ENCODE results near the gene PSMA4. TPM values are rescaled to one million over a fixed set of nuclear protein-coding genes. Genes with fewer than 3 reads are reported as not detected.

The PSMA4 gene
- total RNA-seq, 1 experiment from 2014 or later, result 294 TPM

- Histone ChIP-seq H3K79me2 (ENCODE audit: insufficient read depth, low read length) (peaks cover 49% of the 10 kb centered on the region), H3K27me3 (ENCODE audit: insufficient read depth, low read length) (no peaks in the 10 kb centered on the region), H3K27ac (ENCODE audit: low read depth, low read length) (no peak overlapping the region), H3K36me3 (ENCODE audit: control insufficient read depth in 1 of 2, insufficient read depth in 2 of 2, low read length in 2 of 2) (peaks cover 44 to 57% of the 10 kb centered on the region in 2 experiments), H3K4me3 (replicated peaks in 1 of 2; ENCODE audit: low read depth in 1 of 2, low read length in 2 of 2) (no peak overlapping the region), H3K4me1 (ENCODE audit: control insufficient read depth in 1 of 2, insufficient read depth in 2 of 2, low read length in 2 of 2) (peaks cover 5 to 14% of the 10 kb centered on the region in 2 experiments; a peak in 3 of 4 replicates), H3K9me3 (ENCODE audit: control insufficient read depth in 1 of 2, insufficient read depth in 1 of 2, low read depth in 1 of 2, low read length in 2 of 2) (no peaks in the 10 kb centered on the region), H2AFZ (ENCODE audit: low read depth, low read length, poor library complexity, severe bottlenecking) (no peak overlapping the region), H3K9ac (ENCODE audit: low read length) (no peak overlapping the region), H3K9me2 (ENCODE audit: insufficient read depth) (no peaks in the 10 kb centered on the region), H3K4me2 (ENCODE audit: low read length) (no peak overlapping the region), H4K20me1 (ENCODE audit: insufficient read depth) (no peaks in the 10 kb centered on the region)
- ChIA-PET CTCF (interaction anchor here (1.1 kb wide), 1 partner anchor 23 kb away, joined by 3 read pairs; the partner anchor contains the start of gene CHRNA5), RAD21 (ENCODE audit: low non-redundant PET in 1 of 2, low total read pairs in 2 of 2, uncharacterized antibody in 2 of 2, unreplicated experiment in 2 of 2) (no interaction called here), POLR2A (no interaction called here)
- ATAC-seq, result no peak
- intact Hi-C loops (cut with micrococcal nuclease), result loop anchor here (5.0 kb wide), 1 partner anchor 35 kb away; the partner anchor contains the start of gene HYKK
- TF ChIP-seq SIN3A (IDR thresholded peaks at IDR 0.05; ENCODE audit: low read depth), result no peak
- no peak for TF ChIP-seq POLR2A (IDR thresholded peaks at IDR 0.05; ENCODE audit: borderline replicate concordance, extremely low read depth, insufficient read depth, insufficient read length)
- no peak for TF ChIP-seq ZNF274 (IDR thresholded peaks at IDR 0.05; ENCODE audit: low read depth, low read length)
- no peak for TF ChIP-seq ZFX (IDR thresholded peaks at IDR 0.05)
- DNase-seq (ENCODE audit: low read depth, low spot score), result no peak
- BruUV-seq (replicated peaks), result no TSS peak
Observed at GRCh38 chr15:78542647-78543046, 2.4 kb downstream of the PSMA4 start.

DNA sequence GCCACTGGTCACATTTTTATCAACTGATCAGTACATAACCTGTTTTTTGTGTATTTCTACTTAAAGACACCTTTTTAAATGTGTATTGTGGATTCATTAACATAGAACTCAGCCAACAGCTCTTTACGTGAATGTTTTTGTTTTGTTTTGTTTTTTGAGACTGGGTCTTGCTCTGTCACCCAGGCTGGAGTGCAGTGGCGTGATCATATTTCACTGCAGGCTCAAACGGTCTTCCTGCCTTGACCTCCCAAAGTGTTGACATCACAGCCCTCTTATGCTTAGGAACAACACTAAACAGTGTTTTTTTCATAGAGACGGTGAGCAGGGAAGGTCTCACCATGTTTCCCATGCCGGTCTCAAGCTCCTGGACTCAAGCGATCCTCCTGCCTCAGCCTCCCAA, 9.9 kb downstream of the PSMA4 start:
- Histone ChIP-seq H3K4me1 (ENCODE audit: control insufficient read depth in 1 of 2, insufficient read depth in 2 of 2, low read length in 2 of 2) (no peaks in the 10 kb centered on the region), H2AFZ (ENCODE audit: low read depth, low read length, poor library complexity, severe bottlenecking) (no peak overlapping the region), H3K79me2 (ENCODE audit: insufficient read depth, low read length) (peaks cover 3% of the 10 kb centered on the region), H3K27me3 (ENCODE audit: insufficient read depth, low read length) (no peaks in the 10 kb centered on the region), H3K9me2 (ENCODE audit: insufficient read depth) (no peaks in the 10 kb centered on the region), H3K4me2 (ENCODE audit: low read length) (no peak overlapping the region), H3K9me3 (ENCODE audit: control insufficient read depth in 1 of 2, insufficient read depth in 1 of 2, low read depth in 1 of 2, low read length in 2 of 2) (no peaks in the 10 kb centered on the region), H4K20me1 (ENCODE audit: insufficient read depth) (no peaks in the 10 kb centered on the region), H3K27ac (ENCODE audit: low read depth, low read length) (no peak overlapping the region), H3K36me3 (ENCODE audit: control insufficient read depth in 1 of 2, insufficient read depth in 2 of 2, low read length in 2 of 2) (peaks cover 39 to 55% of the 10 kb centered on the region in 2 experiments), H3K4me3 (replicated peaks in 1 of 2; ENCODE audit: low read depth in 1 of 2, low read length in 2 of 2) (no peak overlapping the region), H3K9ac (ENCODE audit: low read length) (no peak overlapping the region)
- TF ChIP-seq ZFX (IDR thresholded peaks at IDR 0.05) (no peak), SRF (IDR thresholded peaks at IDR 0.05; ENCODE audit: low read depth) (no peak), EZH2phosphoT487 (IDR thresholded peaks at IDR 0.05; ENCODE audit: borderline replicate concordance) (no peak), ELF1 (IDR thresholded peaks at IDR 0.05; ENCODE audit: borderline replicate concordance, low read depth) (no peak), ATF3 (IDR thresholded peaks at IDR 0.05) (no peak), RAD21 (IDR thresholded peaks at IDR 0.05; ENCODE audit: low read depth) (no peak), YY1 (IDR thresholded peaks at IDR 0.05; ENCODE audit: extremely low read depth, insufficient replicate concordance, low read depth, low read length) (no peak), ZNF274 (IDR thresholded peaks at IDR 0.05; ENCODE audit: low read depth, low read length) (no peak), POLR2AphosphoS5 (IDR thresholded peaks at IDR 0.05; ENCODE audit: low read depth, low read length) (no peak), TCF7L2 (IDR thresholded peaks at IDR 0.05; ENCODE audit: borderline replicate concordance, extremely low read depth, insufficient read depth, insufficient read length) (no peak), CEBPB (IDR thresholded peaks at IDR 0.05; ENCODE audit: low read depth) (no peak), EGR1 (IDR thresholded peaks at IDR 0.05; ENCODE audit: low read depth) (no peak), MAX (IDR thresholded peaks at IDR 0.05) (no peak), SP1 (IDR thresholded peaks at IDR 0.05; ENCODE audit: low read depth) (no peak)
- BruUV-seq (replicated peaks), result no TSS peak
- ChIA-PET RAD21 (ENCODE audit: low non-redundant PET in 1 of 2, low total read pairs in 2 of 2, uncharacterized antibody in 2 of 2, unreplicated experiment in 2 of 2) (no interaction called here), POLR2A (interaction anchor here (1.7 kb wide), 1 partner anchor 10 kb away, joined by 6 read pairs; the partner anchor contains the start of gene PSMA4), CTCF (no interaction called here)
- DNase-seq (ENCODE audit: low read depth, low spot score), result no peak
- ATAC-seq, result no peak
- intact Hi-C loops (cut with micrococcal nuclease), result no loop called here
